ENCODE data around the gene CD300E.

GRCh38 chr17:74670329-74670728 lies 46.8 kb upstream of the CD300E start:
- TF ChIP-seq CTCF (conservative IDR thresholded peaks at IDR 0.05; ENCODE audit: low read depth, low read length) (no peak), EZH2 (IDR thresholded peaks at IDR 0.05; ENCODE audit: borderline replicate concordance, low read depth, low read length, poor library complexity, severe bottlenecking) (no peak)

All from A673 (cell line).